ENCODE results near the gene FBXW4. TPM values are rescaled to one million over a fixed set of nuclear protein-coding genes. Genes with fewer than 3 reads are reported as not detected.

FBXW4 gene
- polyA plus RNA-seq, 1 donor (not counting 4 experiments of a cell fraction or from before 2014, with no cell fraction given) = 22.3 TPM

DNA sequence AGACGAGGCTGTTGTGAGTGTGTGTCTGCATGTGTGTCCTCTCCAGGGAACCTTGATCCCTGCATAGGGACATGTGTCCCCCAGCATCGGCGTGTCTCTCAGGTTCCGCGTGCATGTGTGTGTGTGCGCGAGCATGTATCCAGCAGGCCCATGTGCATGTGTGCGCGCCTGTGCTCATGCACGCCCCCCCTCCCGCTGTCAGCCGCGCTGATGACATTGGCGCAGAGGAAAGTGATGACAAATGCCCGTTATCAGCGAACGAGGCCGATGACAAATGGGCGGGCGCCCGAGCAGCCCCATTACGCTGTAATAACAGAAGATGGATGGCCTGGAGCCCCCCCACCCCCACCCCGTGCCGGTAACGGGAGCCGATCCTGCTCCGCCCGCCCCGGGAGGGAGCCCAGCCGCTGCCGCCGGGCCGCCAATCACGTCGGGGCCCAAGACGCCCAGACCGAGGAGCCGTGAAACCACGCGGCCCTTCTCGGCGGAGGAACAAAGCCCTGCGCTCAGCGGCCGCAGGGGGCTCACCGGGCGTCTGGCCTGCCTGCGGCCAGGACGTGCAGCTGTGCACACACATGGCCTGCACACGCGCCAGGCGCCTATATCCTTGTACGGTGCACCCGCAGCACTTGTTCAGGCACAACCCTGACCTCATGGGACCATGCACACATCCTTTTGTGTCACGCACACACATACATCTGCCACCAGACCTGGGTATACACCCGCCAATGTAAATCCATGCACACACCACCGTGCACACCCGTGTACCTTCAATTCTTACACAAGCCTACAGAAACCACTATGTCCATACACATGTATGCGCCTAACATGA, 128.4 kb downstream of the FBXW4 start:
- H3K27ac ChIP-seq (ENCODE audit: control insufficient read depth, insufficient read depth, low read length) = no peak overlapping the region
- no peak for DNase-seq (ENCODE audit: low read depth, low spot score)
- peaks cover 11% of the 10 kb centered on the region for H3K4me1 ChIP-seq (ENCODE audit: control insufficient read depth, extremely low read depth, insufficient read depth, low read length)
- dilution Hi-C loops (cut with MboI; ENCODE audit: extremely low pct_ligation_motif_present, low sequenced_read_pairs) = no loop called here
- H3K9me1 ChIP-seq (ENCODE audit: control insufficient read depth, extremely low read depth, insufficient read depth, low read length) = no peaks in the 10 kb centered on the region
- no peak overlapping the region for H3K4me3 ChIP-seq (ENCODE audit: control insufficient read depth in 2 of 3, extremely low read depth in 1 of 3, insufficient read depth in 2 of 3, low read depth in 1 of 3, low read length in 3 of 3)
- H4K20me1 ChIP-seq (ENCODE audit: control insufficient read depth, extremely low read depth, insufficient read depth, low read length) = no peaks in the 10 kb centered on the region
- FAIRE-seq = no peak
- no peak overlapping the region for H3K4me2 ChIP-seq (ENCODE audit: control insufficient read depth, extremely low read depth, insufficient read depth, low read depth, low read length)
- peaks cover 55% of the 10 kb centered on the region for H3K27me3 ChIP-seq (ENCODE audit: control insufficient read depth, extremely low read depth, insufficient read depth, low read length)
- H2AFZ ChIP-seq (ENCODE audit: control insufficient read depth, low read length) = no peak overlapping the region
- no peaks in the 10 kb centered on the region for H3K36me3 ChIP-seq (ENCODE audit: control insufficient read depth in 2 of 2, extremely low read depth in 1 of 2, insufficient read depth in 2 of 2, low read length in 2 of 2)
- H3K9ac ChIP-seq (ENCODE audit: control insufficient read depth, extremely low read depth, insufficient read depth, low read length) = no peak overlapping the region
- no peak for TF ChIP-seq EZH2 (IDR thresholded peaks at IDR 0.05; ENCODE audit: low read length)
- TF ChIP-seq, protein P1, sequence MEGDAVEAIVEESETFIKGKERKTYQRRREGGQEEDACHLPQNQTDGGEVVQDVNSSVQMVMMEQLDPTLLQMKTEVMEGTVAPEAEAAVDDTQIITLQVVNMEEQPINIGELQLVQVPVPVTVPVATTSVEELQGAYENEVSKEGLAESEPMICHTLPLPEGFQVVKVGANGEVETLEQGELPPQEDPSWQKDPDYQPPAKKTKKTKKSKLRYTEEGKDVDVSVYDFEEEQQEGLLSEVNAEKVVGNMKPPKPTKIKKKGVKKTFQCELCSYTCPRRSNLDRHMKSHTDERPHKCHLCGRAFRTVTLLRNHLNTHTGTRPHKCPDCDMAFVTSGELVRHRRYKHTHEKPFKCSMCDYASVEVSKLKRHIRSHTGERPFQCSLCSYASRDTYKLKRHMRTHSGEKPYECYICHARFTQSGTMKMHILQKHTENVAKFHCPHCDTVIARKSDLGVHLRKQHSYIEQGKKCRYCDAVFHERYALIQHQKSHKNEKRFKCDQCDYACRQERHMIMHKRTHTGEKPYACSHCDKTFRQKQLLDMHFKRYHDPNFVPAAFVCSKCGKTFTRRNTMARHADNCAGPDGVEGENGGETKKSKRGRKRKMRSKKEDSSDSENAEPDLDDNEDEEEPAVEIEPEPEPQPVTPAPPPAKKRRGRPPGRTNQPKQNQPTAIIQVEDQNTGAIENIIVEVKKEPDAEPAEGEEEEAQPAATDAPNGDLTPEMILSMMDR (optimal IDR thresholded peaks at IDR 0.05 in 1 of 3, IDR thresholded peaks at IDR 0.05 in 1 of 3, conservative IDR thresholded peaks at IDR 0.05 in 1 of 3; ENCODE audit: extremely low read depth in 1 of 3, insufficient read depth in 2 of 3, low read length in 3 of 3) = no peak
- no peaks in the 10 kb centered on the region for H3K79me2 ChIP-seq (ENCODE audit: control insufficient read depth, insufficient read depth, low read length)
- H3K9me3 ChIP-seq (ENCODE audit: control insufficient read depth, low read depth, low read length) = no peaks in the 10 kb centered on the region

DNA sequence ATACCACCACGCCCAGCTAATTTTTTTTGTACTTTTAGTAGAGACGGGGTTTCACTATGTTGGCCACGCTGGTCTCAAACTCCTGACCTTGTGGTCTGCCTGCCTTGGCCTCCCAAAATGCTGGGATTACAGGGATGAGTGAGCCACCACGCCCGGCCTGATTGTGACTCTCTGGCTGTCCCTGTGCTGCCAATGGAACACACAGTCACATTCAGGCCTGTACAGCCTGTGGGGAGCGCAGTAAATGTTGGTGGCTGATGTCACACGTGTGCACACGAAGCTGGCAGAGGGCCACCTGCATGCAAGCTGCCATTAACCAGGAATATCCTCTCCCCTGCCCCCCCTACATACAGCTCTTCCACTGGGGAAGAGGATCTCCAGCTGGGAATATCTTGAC, 129.0 kb downstream of the FBXW4 start:
- Histone ChIP-seq H4K20me1 (ENCODE audit: control insufficient read depth, extremely low read depth, insufficient read depth, low read length) (no peaks in the 10 kb centered on the region), H3K9me3 (ENCODE audit: control insufficient read depth, low read depth, low read length) (no peaks in the 10 kb centered on the region), H3K9ac (ENCODE audit: control insufficient read depth, extremely low read depth, insufficient read depth, low read length) (no peak overlapping the region), H3K36me3 (ENCODE audit: control insufficient read depth in 2 of 2, extremely low read depth in 1 of 2, insufficient read depth in 2 of 2, low read length in 2 of 2) (no peaks in the 10 kb centered on the region), H3K4me2 (ENCODE audit: control insufficient read depth, extremely low read depth, insufficient read depth, low read depth, low read length) (no peak overlapping the region), H3K4me3 (ENCODE audit: control insufficient read depth in 2 of 3, extremely low read depth in 1 of 3, insufficient read depth in 2 of 3, low read depth in 1 of 3, low read length in 3 of 3) (no peak overlapping the region), H3K9me1 (ENCODE audit: control insufficient read depth, extremely low read depth, insufficient read depth, low read length) (no peaks in the 10 kb centered on the region), H3K27ac (ENCODE audit: control insufficient read depth, insufficient read depth, low read length) (no peak overlapping the region), H3K79me2 (ENCODE audit: control insufficient read depth, insufficient read depth, low read length) (no peaks in the 10 kb centered on the region), H3K27me3 (ENCODE audit: control insufficient read depth, extremely low read depth, insufficient read depth, low read length) (peaks cover 51% of the 10 kb centered on the region), H3K4me1 (ENCODE audit: control insufficient read depth, extremely low read depth, insufficient read depth, low read length) (peaks cover 11% of the 10 kb centered on the region), H2AFZ (ENCODE audit: control insufficient read depth, low read length) (no peak overlapping the region)
- dilution Hi-C loops (cut with MboI; ENCODE audit: extremely low pct_ligation_motif_present, low sequenced_read_pairs) = no loop called here
- FAIRE-seq = no peak
- no peak for TF ChIP-seq EZH2 (IDR thresholded peaks at IDR 0.05; ENCODE audit: low read length)
- TF ChIP-seq, protein P1 (optimal IDR thresholded peaks at IDR 0.05 in 1 of 3, IDR thresholded peaks at IDR 0.05 in 1 of 3, conservative IDR thresholded peaks at IDR 0.05 in 1 of 3; ENCODE audit: extremely low read depth in 1 of 3, insufficient read depth in 2 of 3, low read length in 3 of 3) = no peak
- DNase-seq (ENCODE audit: low read depth, low spot score) = no peak
